Erythroblast (primary cell): ENCODE measurements around the gene VRK2.

ENCODE experiments used
- GATA1 ChIP-seq: IDR thresholded peaks from 2 replicates; pipeline ENCODE4 v1.6.1; 2011; ENCODE audit warnings: low read depth, mild to moderate bottlenecking, control low read depth, low read length, moderate library complexity
- POLR2A ChIP-seq: IDR thresholded peaks from 2 replicates; pipeline ENCODE4 v1.6.1; 2011; ENCODE audit warnings: mild to moderate bottlenecking, low read length

GRCh38 chr2:58131191-58132011, 84.8 kb downstream of the VRK2 start:
- no peak for TF ChIP-seq POLR2A
- no peak for TF ChIP-seq GATA1
